Prostate gland (tissue), 2 donors: Measurements from ENCODE around the gene SH3BP4. TPM values are rescaled to one million over a fixed set of nuclear protein-coding genes. Genes with fewer than 3 reads are reported as not detected.

Experiments
- DNase-seq: peaks from one replicate; pipeline ENCODE4 v3.0.0-alpha.2; 2019; ENCODE audit warnings: low spot score
- H3K27ac ChIP-seq, 2 donors: fragments of 200-600 bp; sonication (generic); 2 replicates each; pipeline ENCODE4 v1.5.1; 2017 to 2019
- H3K27me3 ChIP-seq: fragments of 200-600 bp; sonication (generic); replicated peaks from 2 replicates; pipeline ENCODE4 v1.5.1; 2019; ENCODE audit not compliant: insufficient read depth
- H3K36me3 ChIP-seq, 2 donors: fragments of 200-600 bp; sonication (generic); 1 replicate in 1 of 2; 2 replicates in 1 of 2; pipeline versions ENCODE4 v1.5.1 to v1.8.1; 2017 to 2019
- H3K4me1 ChIP-seq: fragments of 200-600 bp; sonication (generic); replicated peaks from 2 replicates; pipeline ENCODE4 v1.5.1; 2019
- H3K4me3 ChIP-seq, 2 donors: fragments of 200-600 bp; sonication (generic); 2 replicates each; pipeline ENCODE4 v1.5.1; 2017 to 2019
- H3K9me3 ChIP-seq: fragments of 200-600 bp; sonication (generic); 2 replicates; pipeline ENCODE4 v1.5.1; 2017
- CTCF ChIP-seq, 4 experiments: fragments of 200-600 bp in 2 of 4; fragments of 450-650 bp in 2 of 4; sonication (generic) in 2 of 4; IDR thresholded peaks; 1 replicate in 3 of 4; 2 replicates in 1 of 4; pipeline ENCODE4 v1.5.1; 2016 to 2019; ENCODE audit warnings: antibody characterized with exemption in 4 of 4, mild to moderate bottlenecking in 2 of 4, moderate library complexity in 2 of 4
- POLR2A ChIP-seq: fragments of 450-650 bp; IDR thresholded peaks from one replicate; pipeline ENCODE4 v1.6.1; 2016; ENCODE audit warnings: antibody characterized with exemption, mild to moderate bottlenecking
- POLR2AphosphoS5 ChIP-seq: sonication (generic); formaldehyde crosslinking; IDR thresholded peaks from one replicate; pipeline ENCODE4 v1.6.1; 2017; ENCODE audit warnings: antibody characterized with exemption
- WGBS: methylation state at CpG from one replicate; pipeline ENCODE4 v1.1.5; 2018; 5-methylcytosine and 5-hydroxymethylcytosine counted together
- intact Hi-C: fragments of 100-400 bp; cut with DNase I; formaldehyde crosslinking; loops from one replicate; pipeline ENCODE4 v1.14.2; 2022
- total RNA-seq, 2 donors: library from RNA; depleted of rRNA; stranded (reverse); fragments of >200 nt; gene quantifications; one replicate each; pipeline ENCODE4 v1.1.0, GENCODE V29; 2016

Gene SH3BP4
- total RNA-seq, 2 donors from 2014 or later: 86.7 to 134 TPM

GRCh38 chr2:235078914-235079472 is 127.2 kb downstream of the SH3BP4 start:
- no peaks in the 10 kb centered on the region for H3K27me3 ChIP-seq
- no peaks in the 10 kb centered on the region for H3K36me3 ChIP-seq
- intact Hi-C loops: no loop called here
- no peak for TF ChIP-seq POLR2A
- TF ChIP-seq POLR2AphosphoS5: no peak
- no peak for TF ChIP-seq CTCF (IDR thresholded peaks at IDR 0.05)
- H3K4me3 ChIP-seq: no peak overlapping the region
- no peak for DNase-seq
- WGBS: 91% methylated on average over 8 of the region's 8 CpGs
- no peak overlapping the region for H3K27ac ChIP-seq
- H3K9me3 ChIP-seq: no peaks in the 10 kb centered on the region
- no peaks in the 10 kb centered on the region for H3K4me1 ChIP-seq

GRCh38 chr2:235080101-235080500 is 128.3 kb downstream of the SH3BP4 start:
- TF ChIP-seq POLR2AphosphoS5: no peak
- no peak for TF ChIP-seq POLR2A
- no peak for TF ChIP-seq CTCF (IDR thresholded peaks at IDR 0.05)
- intact Hi-C loops: no loop called here

GRCh38 chr2:235082578-235083338 is 130.9 kb downstream of the SH3BP4 start:
- intact Hi-C loops: no loop called here
- DNase-seq: no peak

More at GRCh38 chr2:235080101-235080500, 128.3 kb downstream of the SH3BP4 start:
- H3K4me1 ChIP-seq: no peaks in the 10 kb centered on the region
- no peaks in the 10 kb centered on the region for H3K27me3 ChIP-seq
- H3K27ac ChIP-seq: no peak overlapping the region
- 85% methylated on average over 2 of the region's 2 CpGs for WGBS
- H3K9me3 ChIP-seq: no peaks in the 10 kb centered on the region
- no peak overlapping the region for H3K4me3 ChIP-seq
- no peaks in the 10 kb centered on the region for H3K36me3 ChIP-seq
- no peak for DNase-seq

GRCh38 chr2:235083822-235084221 is 132.0 kb downstream of the SH3BP4 start:
- no peak for TF ChIP-seq POLR2AphosphoS5
- TF ChIP-seq POLR2A: no peak
- no peak for TF ChIP-seq CTCF (IDR thresholded peaks at IDR 0.05)
- no peak for DNase-seq
- no peak overlapping the region for H3K4me3 ChIP-seq
- intact Hi-C loops: no loop called here
- no peaks in the 10 kb centered on the region for H3K36me3 ChIP-seq
- H3K9me3 ChIP-seq: no peaks in the 10 kb centered on the region
- WGBS: 79% methylated on average over 3 of the region's 3 CpGs
- H3K27me3 ChIP-seq: no peaks in the 10 kb centered on the region
- no peak overlapping the region for H3K27ac ChIP-seq
- H3K4me1 ChIP-seq: no peaks in the 10 kb centered on the region

More at GRCh38 chr2:235082578-235083338, 130.9 kb downstream of the SH3BP4 start:
- H3K9me3 ChIP-seq: no peaks in the 10 kb centered on the region
- no peaks in the 10 kb centered on the region for H3K36me3 ChIP-seq
- H3K27me3 ChIP-seq: no peaks in the 10 kb centered on the region
- no peak overlapping the region for H3K27ac ChIP-seq
- H3K4me1 ChIP-seq: no peaks in the 10 kb centered on the region
- no peak overlapping the region for H3K4me3 ChIP-seq
- no peak for TF ChIP-seq CTCF (IDR thresholded peaks at IDR 0.05)
- TF ChIP-seq POLR2AphosphoS5: no peak
- TF ChIP-seq POLR2A: no peak
- WGBS: 88% methylated on average over 8 of the region's 8 CpGs

- no peak for DNase-seq
- no peak for TF ChIP-seq CTCF (IDR thresholded peaks at IDR 0.05)
- intact Hi-C loops: no loop called here
- H3K9me3 ChIP-seq: no peaks in the 10 kb centered on the region
- no peaks in the 10 kb centered on the region for H3K36me3 ChIP-seq
- H3K4me3 ChIP-seq: no peak overlapping the region
- H3K27ac ChIP-seq: no peak overlapping the region
- 90% methylated on average over 5 of the region's 5 CpGs for WGBS
- no peaks in the 10 kb centered on the region for H3K4me1 ChIP-seq
- H3K27me3 ChIP-seq: no peaks in the 10 kb centered on the region
Observed at GRCh38 chr2:235084424-235084823, 132.6 kb downstream of the SH3BP4 start.
